ENCODE measurements around the gene GPAT2.
"Not testable (repeated sequence)": the region's sequence is repeated elsewhere in the genome, so short reads cannot be mapped to it uniquely, and the experiment has no call there.

GPAT2 gene

DNA sequence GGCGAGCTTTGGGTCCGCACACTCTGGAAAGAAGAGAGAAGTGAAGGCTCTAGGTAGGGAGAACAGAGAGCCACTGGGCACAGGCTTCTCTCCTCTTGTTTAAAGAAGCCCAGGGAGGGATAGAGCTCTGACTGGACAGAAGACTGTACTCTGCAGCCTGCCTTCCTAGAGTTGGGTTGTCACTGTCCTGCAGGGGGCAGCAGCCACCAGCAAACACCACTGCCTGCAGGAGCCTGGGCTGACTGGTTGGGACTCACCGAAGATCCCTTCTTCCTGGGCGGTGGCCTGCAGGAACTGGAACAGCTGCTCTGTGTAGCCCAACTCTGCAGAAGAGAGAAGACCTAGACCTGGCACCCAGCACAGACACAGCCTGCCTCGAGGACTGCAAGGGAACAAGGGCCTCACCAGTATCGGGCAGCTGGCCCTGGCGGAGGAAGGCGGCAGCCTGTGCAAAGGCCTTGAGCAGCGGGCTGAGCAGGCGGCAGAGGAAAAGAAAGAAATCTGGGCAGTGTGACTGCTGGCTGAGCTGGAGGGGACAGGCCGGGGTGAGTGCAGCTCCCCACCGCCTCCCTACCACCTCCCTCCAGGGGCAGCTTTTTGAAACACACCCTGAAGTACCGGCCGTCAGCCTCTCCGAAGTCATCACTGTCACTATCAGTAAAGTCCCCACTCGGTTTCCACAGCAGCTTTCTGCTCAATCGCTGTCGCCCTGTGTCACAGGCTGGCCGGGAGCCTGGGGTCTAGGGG, 11.8 kb downstream of the GPAT2 start:
- DNase-seq (ENCODE audit: low read depth): peak; percentile 20

- DNase-seq (ENCODE audit: low read depth): not testable (repeated sequence)
Observed at GRCh38 chr2:96022126-96022525, 12.6 kb downstream of the GPAT2 start.

- not testable (repeated sequence) for DNase-seq (ENCODE audit: low read depth)
Observed at GRCh38 chr2:96021142-96021541, 13.6 kb downstream of the GPAT2 start.

- not testable (repeated sequence) for DNase-seq (ENCODE audit: low read depth)
Observed at GRCh38 chr2:96019909-96020590, 14.7 kb downstream of the GPAT2 start.

- DNase-seq (ENCODE audit: low read depth): not testable (repeated sequence)
Observed at GRCh38 chr2:96016321-96016720, 18.4 kb downstream of the GPAT2 start.

DNA sequence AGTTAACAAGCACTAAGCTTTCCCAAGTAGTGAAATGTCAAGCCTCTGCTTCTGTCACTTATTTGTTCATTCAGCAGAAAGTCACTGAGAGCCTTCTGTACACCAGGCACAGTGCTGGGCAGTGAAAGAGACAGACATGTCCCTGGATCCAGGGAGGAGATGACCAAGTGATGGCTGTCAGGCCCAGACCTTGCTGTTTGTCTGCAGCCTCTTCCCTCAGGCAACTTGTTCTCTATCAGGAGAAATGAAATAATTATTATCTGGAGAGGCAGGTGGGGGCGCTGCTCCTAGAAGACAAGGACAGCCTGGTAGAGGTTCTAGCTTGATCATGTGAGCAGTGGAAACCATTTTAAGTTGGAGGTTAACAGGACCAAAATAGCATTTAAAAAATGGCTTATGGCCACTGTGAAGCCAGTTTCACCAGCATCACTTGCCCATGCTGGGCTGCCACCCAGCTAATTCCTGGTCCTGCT, 21.9 kb downstream of the GPAT2 start:
- DNase-seq (ENCODE audit: low read depth): not testable (repeated sequence)

DNA sequence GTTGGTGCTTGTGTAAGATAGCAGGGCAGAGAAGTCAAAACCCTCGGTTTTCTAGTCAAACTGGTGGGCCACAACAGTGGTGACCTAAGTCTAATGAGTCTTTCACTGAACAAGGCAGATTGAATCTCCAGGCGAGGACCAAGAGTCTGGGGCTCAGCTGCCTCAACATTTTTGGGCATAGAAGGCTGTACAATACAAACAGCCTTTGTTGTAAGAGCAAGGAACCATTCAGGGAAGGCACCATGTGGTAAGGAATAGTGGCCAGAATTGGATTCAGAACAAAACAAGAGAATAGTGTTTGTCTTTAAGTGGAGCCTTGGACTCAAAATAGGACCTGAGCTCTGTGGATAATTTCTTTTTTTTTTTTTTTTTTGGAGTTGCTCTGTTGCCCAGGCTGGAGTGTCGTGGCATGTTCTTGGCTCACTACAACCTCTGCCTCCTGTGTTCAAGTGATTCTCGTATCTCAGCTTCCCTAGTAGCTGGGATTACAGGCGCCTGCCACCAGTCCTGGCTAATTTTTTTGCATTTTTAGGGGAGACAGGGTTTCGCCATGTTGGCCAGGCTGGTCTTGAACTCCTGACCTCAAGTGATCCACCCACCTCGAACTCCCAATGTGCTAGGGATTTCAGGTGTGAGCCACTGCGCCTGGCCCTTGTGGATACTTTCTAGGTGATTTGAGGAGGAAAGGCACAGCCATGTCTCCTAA, 22.5 kb downstream of the GPAT2 start:
- DNase-seq (ENCODE audit: low read depth): not testable (repeated sequence)

DNA sequence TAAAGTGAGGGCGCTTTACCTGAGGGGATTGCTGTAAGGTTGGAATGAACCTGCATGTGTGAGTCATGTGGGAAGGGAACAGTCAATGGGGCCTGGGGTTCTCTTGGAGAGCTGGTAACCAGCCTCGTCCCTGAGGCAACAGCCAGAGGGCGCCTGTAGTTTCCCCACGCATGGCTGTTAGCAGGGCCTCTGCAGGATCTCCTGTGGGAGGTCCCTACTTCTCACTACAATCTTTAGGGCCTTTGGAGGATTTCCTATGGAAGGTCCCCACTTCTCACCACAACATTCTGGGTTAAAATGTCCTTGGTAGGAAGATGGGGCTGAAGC, 23.6 kb downstream of the GPAT2 start:
- not testable (repeated sequence) for DNase-seq (ENCODE audit: low read depth)

GRCh38 chr2:96010320-96011128, 24.2 kb downstream of the GPAT2 start:
- peak; percentile 42 for DNase-seq (ENCODE audit: low read depth)

DNA sequence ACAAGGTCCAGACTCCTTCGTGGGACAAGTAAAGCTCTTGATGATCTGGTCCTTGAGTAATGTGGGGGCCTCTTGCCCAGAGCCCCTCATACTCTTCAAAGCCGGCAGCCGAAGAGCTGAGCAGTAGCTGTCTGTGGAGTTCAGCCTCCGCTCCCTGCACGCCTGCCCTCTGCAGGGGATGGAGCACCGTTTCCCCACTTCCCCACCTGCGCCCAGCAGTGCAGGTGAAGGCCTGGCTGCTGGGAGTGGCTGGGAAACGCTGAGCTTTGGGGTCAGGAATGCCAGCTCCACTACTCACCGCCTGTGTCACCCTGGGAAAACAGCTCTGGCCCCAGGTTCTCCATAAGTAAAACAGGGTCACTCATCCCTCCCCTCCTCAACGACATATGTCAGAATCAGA, 24.9 kb downstream of the GPAT2 start:
- DNase-seq (ENCODE audit: low read depth): not testable (repeated sequence)

DNA sequence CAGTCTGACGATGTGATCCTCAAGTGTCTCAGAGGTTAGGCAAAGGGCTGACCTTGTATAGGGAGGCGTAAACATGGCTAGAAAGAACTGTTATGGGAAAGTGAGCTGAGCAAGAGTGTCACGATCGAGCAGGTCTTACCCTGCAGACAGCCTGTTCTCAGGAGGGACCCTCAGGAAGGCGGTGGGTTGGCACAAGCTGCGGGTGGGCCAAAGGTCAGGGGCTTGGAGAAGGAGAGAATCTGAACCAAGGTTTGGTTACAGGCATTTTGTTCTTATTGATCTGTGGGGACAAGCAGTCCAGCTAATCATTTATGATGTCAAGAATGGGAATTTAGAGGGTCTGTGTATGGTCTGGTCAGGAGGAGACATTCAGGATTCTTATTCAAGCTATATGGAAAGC, 26.7 kb downstream of the GPAT2 start:
- DNase-seq (ENCODE audit: low read depth): not testable (repeated sequence)

- DNase-seq (ENCODE audit: low read depth): not testable (repeated sequence)
Observed at GRCh38 chr2:96006248-96006647, 28.5 kb downstream of the GPAT2 start.

GRCh38 chr2:95992520-95993272, 42.0 kb downstream of the GPAT2 start:
- peak; percentile 12 for DNase-seq (ENCODE audit: low read depth)

DNA sequence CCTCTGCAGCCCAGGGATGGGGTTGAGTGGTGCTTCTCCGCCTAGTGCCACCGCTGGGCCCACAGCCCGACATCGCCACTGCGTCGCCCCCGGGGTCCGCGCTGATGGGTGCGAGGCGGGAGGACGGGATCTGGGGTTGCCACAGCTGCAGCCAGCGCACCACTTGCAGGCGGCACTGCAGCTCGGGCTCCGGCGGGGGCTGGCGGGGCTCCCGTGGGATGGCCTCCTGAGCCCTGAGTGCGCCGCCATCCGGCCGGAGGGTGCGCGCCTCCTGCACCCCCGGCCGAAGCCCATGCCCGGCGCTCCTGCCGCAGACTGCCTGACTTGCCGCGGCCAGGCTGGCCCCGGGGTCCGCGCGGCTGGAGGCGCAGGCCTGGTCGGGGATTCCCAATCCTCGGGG, 42.6 kb downstream of the GPAT2 start:
- not testable (repeated sequence) for DNase-seq (ENCODE audit: low read depth)

GRCh38 chr2:95991351-95992094, 43.2 kb downstream of the GPAT2 start, which contains the start of gene ANKRD36C:
Gene ANKRD36C, minus strand, starts transcription at chr2:95991824. Its CDS starts 116 bp downstream, at chr2:95991708.
- DNase-seq (ENCODE audit: low read depth): peak; percentile 29

- not testable (repeated sequence) for DNase-seq (ENCODE audit: low read depth)
Observed at GRCh38 chr2:95990884-95991283, 43.8 kb downstream of the GPAT2 start.
